DOHH2 (cell line): ENCODE results near the gene ZDHHC13.
"Not testable (repeated sequence)": the region's sequence is repeated elsewhere in the genome, so short reads cannot be mapped to it uniquely, and the experiment has no call there.

Experiments
- H3F3A ChIP-seq: fragments of 200-600 bp; sonication (generic), shearing (Covaris generic); 2 replicates; pipeline ENCODE4 v1.6.0; 2016; ENCODE audit warnings: antibody characterized with exemption, mild to moderate bottlenecking; ENCODE audit not compliant: control insufficient read depth, insufficient read depth
- H3K27ac ChIP-seq: fragments of 200-600 bp; sonication (generic); 2 replicates; pipeline ENCODE4 v1.5.1; 2014; ENCODE audit warnings: low read depth, mild to moderate bottlenecking, low read length, moderate library complexity
- H3K27me3 ChIP-seq: fragments of 200-600 bp; sonication (generic); 2 replicates; pipeline ENCODE4 v1.6.1; 2014; ENCODE audit warnings: mild to moderate bottlenecking, low read length, mixed read lengths; ENCODE audit not compliant: control insufficient read depth
- H3K36me3 ChIP-seq: fragments of 200-600 bp; sonication (generic); 2 replicates; pipeline ENCODE4 v1.6.1; 2014; ENCODE audit warnings: mild to moderate bottlenecking, low read length, moderate library complexity, mixed read lengths; ENCODE audit not compliant: control insufficient read depth
- H3K4me1 ChIP-seq: fragments of 200-600 bp; sonication (generic); 2 replicates; pipeline ENCODE4 v1.6.1; 2014; ENCODE audit warnings: mild to moderate bottlenecking, low read length, mixed read lengths; ENCODE audit not compliant: control insufficient read depth
- H3K4me2 ChIP-seq: fragments of 200-600 bp; sonication (generic); 2 replicates; pipeline ENCODE4 v1.6.0; 2014; ENCODE audit warnings: mild to moderate bottlenecking, low read length, moderate library complexity
- H3K4me3 ChIP-seq: fragments of 200-600 bp; sonication (generic); 2 replicates; pipeline ENCODE4 v1.5.1; 2014; ENCODE audit warnings: mild to moderate bottlenecking, low read length, mixed read lengths
- H3K79me2 ChIP-seq: fragments of 200-600 bp; sonication (generic); 2 replicates; pipeline ENCODE4 v1.6.1; 2014; ENCODE audit warnings: mild to moderate bottlenecking, low read length, mixed read lengths; ENCODE audit not compliant: control insufficient read depth
- H3K9me2 ChIP-seq: fragments of 200-600 bp; sonication (generic); replicated peaks from 2 replicates; pipeline ENCODE4 v1.6.1; 2014; ENCODE audit warnings: mild to moderate bottlenecking, low read length, mixed read lengths; ENCODE audit not compliant: control insufficient read depth
- H3K9me3 ChIP-seq: fragments of 200-600 bp; sonication (generic); 2 replicates; pipeline ENCODE4 v1.6.1; 2014; ENCODE audit warnings: antibody characterized with exemption, low read length, mixed read lengths; ENCODE audit not compliant: control insufficient read depth, insufficient read depth
- H4K20me1 ChIP-seq: fragments of 200-600 bp; sonication (generic); 2 replicates; pipeline ENCODE4 v1.6.0; 2014; ENCODE audit warnings: low read depth, mild to moderate bottlenecking, antibody characterized with exemption, low read length, moderate library complexity; ENCODE audit not compliant: control insufficient read depth, insufficient read depth
- EZH2phosphoT487 ChIP-seq: fragments of 200-600 bp; sonication (generic); IDR thresholded peaks from 2 replicates; pipeline ENCODE4 v1.6.1; 2017; ENCODE audit warnings: borderline replicate concordance, mild to moderate bottlenecking, antibody characterized with exemption, low read length, moderate library complexity, mixed read lengths
- TF ChIP-seq, protein P1 (sequence below): fragments of 200-600 bp; sonication (generic); IDR thresholded peaks from one replicate; pipeline ENCODE4 v1.5.1; 2014; ENCODE audit warnings: antibody characterized with exemption, mild to moderate bottlenecking, low read depth, low read length; ENCODE audit not compliant: poor library complexity, severe bottlenecking

The ZDHHC13 gene

DNA sequence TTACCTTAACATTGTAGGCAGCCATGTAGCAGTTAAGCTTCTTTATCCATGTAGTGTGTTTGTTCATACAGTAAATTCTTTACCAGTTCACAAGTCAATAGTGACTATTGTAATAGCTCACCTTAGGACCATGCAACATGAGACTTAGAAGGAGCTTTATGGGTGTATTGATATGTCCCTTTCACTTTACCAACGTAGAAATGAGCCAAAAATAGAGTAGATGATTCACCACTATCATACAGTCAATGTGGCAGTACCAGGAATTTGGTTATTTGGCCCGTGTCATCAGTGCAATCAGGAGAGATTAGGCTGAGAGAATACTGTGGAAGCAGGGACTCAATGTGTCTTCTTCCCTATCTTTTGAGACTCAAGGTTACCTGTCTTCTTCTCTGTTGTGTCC lies 4.7 kb downstream of the ZDHHC13 start:
- Histone ChIP-seq H3K9me3 (no peaks in the 10 kb centered on the region), H3K27me3 (no peaks in the 10 kb centered on the region), H3K4me2 (no peak overlapping the region), H3K79me2 (peaks cover 70% of the 10 kb centered on the region), H3K4me3 (no peak overlapping the region), H3K27ac (no peak overlapping the region), H3F3A (no peaks in the 10 kb centered on the region), H3K9me2 (no peaks in the 10 kb centered on the region), H3K4me1 (peaks cover 16% of the 10 kb centered on the region), H4K20me1 (peaks cover 7% of the 10 kb centered on the region; the same call in 1 of the 2 replicates), H3K36me3 (peaks cover 47% of the 10 kb centered on the region)
- no peak for TF ChIP-seq EZH2phosphoT487
- TF ChIP-seq, protein P1, sequence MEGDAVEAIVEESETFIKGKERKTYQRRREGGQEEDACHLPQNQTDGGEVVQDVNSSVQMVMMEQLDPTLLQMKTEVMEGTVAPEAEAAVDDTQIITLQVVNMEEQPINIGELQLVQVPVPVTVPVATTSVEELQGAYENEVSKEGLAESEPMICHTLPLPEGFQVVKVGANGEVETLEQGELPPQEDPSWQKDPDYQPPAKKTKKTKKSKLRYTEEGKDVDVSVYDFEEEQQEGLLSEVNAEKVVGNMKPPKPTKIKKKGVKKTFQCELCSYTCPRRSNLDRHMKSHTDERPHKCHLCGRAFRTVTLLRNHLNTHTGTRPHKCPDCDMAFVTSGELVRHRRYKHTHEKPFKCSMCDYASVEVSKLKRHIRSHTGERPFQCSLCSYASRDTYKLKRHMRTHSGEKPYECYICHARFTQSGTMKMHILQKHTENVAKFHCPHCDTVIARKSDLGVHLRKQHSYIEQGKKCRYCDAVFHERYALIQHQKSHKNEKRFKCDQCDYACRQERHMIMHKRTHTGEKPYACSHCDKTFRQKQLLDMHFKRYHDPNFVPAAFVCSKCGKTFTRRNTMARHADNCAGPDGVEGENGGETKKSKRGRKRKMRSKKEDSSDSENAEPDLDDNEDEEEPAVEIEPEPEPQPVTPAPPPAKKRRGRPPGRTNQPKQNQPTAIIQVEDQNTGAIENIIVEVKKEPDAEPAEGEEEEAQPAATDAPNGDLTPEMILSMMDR, result no peak

DNA sequence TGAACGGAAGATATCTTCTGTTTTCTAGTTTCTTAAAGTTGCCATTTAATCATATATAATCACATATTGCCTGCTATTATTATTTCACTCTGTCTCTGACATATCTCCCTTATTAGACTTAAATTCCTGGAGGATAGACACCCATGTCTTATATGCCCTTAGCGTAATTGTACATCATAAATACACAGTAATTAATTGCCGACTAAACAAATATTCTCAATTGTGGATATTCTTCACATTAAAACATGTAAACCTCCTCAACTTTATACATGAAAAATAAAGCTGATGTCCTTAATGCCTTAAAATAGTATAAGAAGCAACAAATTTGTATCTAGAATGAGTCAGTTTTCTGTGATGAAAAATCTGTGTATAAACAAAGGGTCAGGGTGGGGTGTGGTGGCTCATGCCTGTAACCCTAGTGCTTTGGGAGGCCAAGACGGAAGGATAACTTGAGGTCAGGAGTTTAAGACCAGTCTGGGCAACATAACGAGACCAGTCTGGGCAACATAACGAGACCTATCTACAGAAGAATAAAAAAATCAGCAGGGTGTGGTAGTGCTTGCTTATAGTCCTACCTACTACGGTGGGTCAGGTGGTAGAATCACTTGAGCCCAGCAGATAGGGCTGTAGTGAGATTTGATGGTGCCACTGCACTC lies 6.1 kb downstream of the ZDHHC13 start:
- Histone ChIP-seq H3K9me2 (no peaks in the 10 kb centered on the region), H3K36me3 (peaks cover 55% of the 10 kb centered on the region), H3K27ac (no peak overlapping the region), H3K9me3 (no peaks in the 10 kb centered on the region), H4K20me1 (peaks cover 7% of the 10 kb centered on the region; the same call in 1 of the 2 replicates), H3K4me3 (no peak overlapping the region), H3K4me1 (peaks cover 9% of the 10 kb centered on the region), H3F3A (no peaks in the 10 kb centered on the region), H3K27me3 (no peaks in the 10 kb centered on the region), H3K79me2 (peaks cover 70% of the 10 kb centered on the region), H3K4me2 (no peak overlapping the region)
- no peak for TF ChIP-seq EZH2phosphoT487
- TF ChIP-seq, protein P1, result no peak

DNA sequence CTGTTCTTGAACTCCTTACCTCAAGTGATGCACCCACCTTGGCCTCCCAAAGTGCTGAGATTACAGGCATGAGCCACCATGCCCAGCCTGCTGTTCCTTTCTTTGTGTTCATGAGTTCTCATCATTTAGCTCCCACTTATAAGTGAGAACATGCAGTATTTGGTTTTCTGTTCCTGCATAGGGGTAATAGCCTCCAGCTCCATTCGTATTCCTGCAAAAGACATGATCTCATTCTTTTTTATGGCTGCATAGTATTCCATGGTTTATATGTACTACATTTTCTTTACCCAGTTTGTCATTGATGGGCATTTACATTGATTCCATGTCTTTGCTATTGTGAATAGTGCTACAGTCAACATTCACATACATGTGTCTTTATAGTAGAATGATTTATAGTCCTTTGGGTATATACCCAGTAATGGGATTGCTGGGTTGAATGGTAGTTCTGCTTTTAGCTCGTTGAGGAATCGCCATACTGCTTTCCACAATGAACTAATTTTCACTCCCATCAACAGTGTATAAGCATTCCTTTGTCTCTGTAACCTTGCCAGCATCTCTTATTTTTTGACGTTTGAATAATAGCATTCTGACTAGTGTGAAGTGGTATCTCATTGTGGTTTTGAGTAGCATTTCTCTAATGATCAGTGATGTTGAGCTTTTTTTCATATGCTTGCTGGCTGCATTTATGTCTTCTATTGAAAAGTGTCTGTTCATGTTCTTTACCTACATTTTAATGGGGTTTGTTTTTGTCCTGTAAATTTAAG lies 9.8 kb downstream of the ZDHHC13 start:
- peaks cover 42% of the 10 kb centered on the region for H3K36me3 ChIP-seq
- H3K9me3 ChIP-seq, result not testable (repeated sequence)

DNA sequence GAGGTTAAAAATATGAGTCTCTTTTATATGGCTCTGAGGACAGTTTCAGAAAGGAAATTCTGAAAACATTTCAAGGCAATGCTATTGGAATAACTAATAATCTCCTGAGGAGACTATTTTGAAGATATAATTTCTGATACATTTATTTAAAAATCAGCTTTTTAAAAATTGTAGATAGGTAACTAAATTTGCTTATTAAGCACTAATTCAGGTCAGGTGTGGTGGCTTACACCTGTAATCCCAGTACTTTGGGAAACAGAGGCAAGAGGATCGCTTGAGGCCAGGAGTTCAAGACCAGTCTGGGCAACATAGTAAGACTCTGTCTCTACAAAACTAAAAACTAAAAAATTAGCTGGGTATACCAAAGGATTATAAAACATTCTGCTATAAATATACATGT lies 17.0 kb downstream of the ZDHHC13 start:
- H3K4me3 ChIP-seq, result no peak overlapping the region
- H3K4me2 ChIP-seq, result no peak overlapping the region
- H3F3A ChIP-seq, result no peaks in the 10 kb centered on the region
- TF ChIP-seq, protein P1, result no peak
- TF ChIP-seq EZH2phosphoT487, result no peak
- no peaks in the 10 kb centered on the region for H3K27me3 ChIP-seq
- H3K4me1 ChIP-seq, result no peaks in the 10 kb centered on the region
- H3K36me3 ChIP-seq, result peaks cover 26% of the 10 kb centered on the region
- H3K27ac ChIP-seq, result no peak overlapping the region
- H3K79me2 ChIP-seq, result peaks cover 28% of the 10 kb centered on the region
- no peaks in the 10 kb centered on the region for H3K9me2 ChIP-seq
- no peaks in the 10 kb centered on the region for H4K20me1 ChIP-seq
- no peaks in the 10 kb centered on the region for H3K9me3 ChIP-seq

More for the DNA sequence above, 9.8 kb downstream of the ZDHHC13 start:
- H3K27me3 ChIP-seq, H3K9me2 ChIP-seq, H4K20me1 ChIP-seq, H3K4me1 ChIP-seq, H3F3A ChIP-seq, H3K4me3 ChIP-seq, H3K4me2 ChIP-seq, H3K27ac ChIP-seq: not testable (repeated sequence)
- peaks cover 62% of the 10 kb centered on the region for H3K79me2 ChIP-seq

DNA sequence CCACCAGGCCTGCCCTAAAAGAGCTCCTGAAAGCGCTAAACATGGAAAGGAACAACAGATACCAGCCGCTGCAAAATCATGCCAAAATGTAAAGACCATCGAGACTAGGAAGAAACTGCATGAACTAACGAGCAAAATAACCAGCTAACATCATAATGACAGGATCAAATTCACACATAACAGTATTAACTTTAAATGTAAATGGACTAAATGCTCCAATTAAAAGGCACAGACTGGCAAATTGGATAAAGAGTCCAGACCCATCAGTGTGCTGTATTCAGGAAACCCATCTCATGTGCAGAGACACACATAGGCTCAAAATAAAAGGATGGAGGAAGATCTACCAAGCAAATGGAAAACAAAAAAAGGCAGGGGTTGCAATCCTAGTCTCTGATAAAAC lies 19.9 kb downstream of the ZDHHC13 start:
- H4K20me1 ChIP-seq, H3K79me2 ChIP-seq, H3F3A ChIP-seq, H3K4me2 ChIP-seq, H3K27ac ChIP-seq, H3K4me3 ChIP-seq, H3K4me1 ChIP-seq, H3K9me2 ChIP-seq, H3K27me3 ChIP-seq, H3K9me3 ChIP-seq: not testable (repeated sequence)
- H3K36me3 ChIP-seq, result peaks cover 14% of the 10 kb centered on the region
